T-helper 22 cell (primary cell): Measurements from ENCODE around the gene MED15.
"Not testable (repeated sequence)": the region's sequence is repeated elsewhere in the genome, so short reads cannot be mapped to it uniquely, and the experiment has no call there.

Source experiments
- DNase-seq: peaks from one replicate; pipeline ENCODE4 v3.0.0-alpha.2; 2020; ENCODE audit warnings: low read depth

The MED15 gene

DNA sequence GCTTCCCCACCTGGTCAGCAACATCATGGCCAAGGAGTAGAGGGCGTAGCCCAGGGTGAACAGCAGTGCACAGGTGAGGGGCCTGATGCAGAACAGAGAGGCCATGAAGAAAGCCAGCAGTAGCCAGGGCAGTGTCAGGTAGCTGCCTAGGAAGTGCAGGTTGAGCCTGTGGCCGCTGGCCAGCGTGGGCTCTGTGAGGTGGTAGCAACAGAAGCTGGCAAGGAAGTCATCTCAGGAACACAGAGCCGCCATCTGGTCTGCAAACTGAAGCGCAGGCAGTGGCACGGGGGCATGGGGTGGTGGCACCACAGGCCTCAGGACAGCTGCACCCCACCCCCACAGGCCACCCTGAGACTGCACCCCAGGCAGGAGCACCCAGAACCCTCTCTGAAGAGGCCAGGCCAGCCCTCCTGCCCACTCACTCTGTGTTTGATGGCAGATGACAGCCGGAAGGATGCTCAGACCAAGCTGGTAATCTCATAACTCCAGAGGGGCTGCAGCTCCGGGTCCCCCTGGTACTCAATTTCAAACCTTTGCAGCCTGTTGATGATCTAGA, 95.3 kb downstream of the MED15 start:
- no peak for DNase-seq

DNA sequence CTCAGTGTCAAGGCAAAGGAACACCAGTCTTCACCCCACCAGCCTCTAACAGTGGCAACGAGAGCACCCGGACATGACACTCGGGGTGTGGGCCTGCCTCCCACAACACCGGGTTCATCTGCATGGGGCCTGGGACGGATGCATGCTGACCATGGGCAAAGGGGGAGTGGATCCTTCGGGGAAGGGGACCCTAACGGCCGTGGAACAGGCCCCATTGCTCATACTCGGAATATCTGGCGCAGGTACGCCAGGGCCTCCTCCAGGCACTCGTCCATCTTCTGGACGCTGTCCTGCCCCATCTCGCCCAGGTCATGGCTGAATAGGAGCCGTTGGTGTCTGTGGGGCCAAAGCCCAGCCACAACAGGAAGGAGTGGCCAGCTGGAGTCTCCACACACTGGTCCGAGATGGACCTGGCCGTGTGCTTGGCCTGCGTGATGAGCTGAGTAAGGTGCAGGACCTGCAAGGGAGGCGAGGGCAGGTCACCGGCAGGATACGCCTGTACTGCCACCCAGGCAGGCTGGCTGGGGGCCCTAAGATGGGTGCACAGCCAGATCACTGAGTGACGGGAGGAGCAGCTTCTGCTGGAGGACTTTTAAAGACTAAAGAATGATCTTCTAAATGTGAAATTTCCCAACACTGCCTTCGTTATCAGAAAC, 96.8 kb downstream of the MED15 start:
- no peak for DNase-seq

DNA sequence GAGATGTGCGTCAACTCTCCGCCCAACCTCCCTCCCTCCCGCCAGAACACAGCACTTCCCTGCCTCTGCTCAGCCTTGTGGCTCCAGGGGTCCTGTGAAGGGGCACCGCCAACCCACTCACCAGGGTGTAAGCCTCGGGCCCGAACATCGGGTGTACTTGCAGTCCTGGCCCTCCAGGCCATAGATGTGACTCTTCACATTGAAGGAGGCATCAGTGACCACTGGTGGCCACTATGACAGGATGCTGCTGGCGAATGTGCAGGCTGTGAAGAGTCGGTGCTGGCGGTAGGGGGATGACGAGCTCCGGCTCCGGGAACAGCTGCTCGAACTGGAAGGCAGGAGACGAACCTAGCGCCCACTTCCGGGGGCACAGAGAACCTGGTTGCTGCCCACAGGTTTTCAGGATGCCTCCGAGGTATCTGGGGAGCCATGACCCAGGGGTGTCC, 97.4 kb downstream of the MED15 start:
- no peak for DNase-seq

DNA sequence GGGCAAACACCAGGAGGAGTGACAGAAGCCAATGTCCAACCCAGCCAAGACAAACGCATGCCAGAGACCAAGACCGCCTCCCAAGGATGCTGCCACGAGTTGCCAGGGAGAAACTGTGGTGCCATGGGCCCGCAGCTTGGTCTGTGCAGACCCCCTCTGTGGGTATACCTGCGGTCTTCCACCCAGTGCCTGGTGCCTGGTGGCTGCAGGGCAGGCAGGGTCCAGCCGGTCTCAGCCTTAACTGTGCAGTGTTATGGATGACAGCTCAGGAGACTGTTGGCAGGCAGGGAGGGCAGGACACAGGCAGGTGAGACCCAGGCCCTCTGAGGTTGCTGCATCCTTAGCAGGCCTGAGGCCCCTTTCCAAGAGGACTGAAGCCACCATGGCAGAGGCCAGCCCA, 97.9 kb downstream of the MED15 start:
- DNase-seq, result no peak

DNA sequence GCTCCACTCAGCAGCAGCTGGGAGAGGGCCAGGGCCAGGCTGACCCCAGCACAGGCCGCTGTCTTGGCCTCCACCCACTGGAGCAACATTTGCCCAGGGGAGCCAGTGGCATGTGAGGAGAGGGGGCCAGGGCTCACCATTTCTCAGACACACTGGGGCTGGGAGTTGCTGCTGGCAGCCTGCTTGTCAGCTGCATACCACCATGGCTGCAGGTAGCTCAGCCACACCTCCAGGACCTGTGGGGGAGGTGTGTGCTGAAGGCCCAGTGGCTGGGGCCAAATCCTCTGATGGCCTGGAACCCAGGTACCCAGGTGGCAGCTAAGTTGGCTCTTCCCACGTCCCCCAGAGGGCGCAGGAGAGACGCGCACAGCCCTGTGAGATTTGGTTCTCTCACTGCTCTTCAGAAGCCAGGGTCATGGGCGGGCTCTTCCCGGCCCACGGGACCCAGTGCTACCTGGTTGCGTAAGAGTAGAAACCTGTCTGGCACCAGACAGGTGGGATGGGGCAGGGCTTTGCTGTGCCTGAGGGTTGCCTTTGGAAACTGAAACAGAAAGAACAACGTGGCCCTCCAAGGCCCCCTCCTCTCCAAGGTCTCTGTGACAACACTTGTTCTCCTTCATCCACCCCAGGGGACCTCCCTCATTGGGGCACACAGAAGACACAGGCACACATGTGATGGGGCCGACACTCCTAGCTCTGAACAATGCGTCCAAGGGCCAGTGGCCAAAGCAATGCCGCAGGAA, 98.8 kb downstream of the MED15 start:
- DNase-seq, result peak; percentile 38

DNA sequence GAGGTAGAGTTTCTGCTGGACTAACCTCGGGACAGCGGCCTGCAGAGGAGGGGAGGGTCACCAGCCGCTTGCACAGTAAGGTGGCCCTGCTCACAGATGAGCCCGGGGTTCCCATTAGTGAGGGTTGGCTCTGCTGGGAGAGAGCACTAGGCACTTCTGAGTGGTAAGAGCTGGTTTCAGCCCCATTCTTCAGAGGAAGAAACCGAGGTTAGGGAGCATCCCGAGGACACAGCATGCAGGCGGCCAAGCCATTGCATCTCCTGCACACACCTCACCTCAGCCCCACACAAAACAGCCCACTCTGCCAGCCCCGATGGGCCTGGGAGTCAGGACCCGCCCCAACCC, 99.3 kb downstream of the MED15 start:
- DNase-seq, result no peak

DNA sequence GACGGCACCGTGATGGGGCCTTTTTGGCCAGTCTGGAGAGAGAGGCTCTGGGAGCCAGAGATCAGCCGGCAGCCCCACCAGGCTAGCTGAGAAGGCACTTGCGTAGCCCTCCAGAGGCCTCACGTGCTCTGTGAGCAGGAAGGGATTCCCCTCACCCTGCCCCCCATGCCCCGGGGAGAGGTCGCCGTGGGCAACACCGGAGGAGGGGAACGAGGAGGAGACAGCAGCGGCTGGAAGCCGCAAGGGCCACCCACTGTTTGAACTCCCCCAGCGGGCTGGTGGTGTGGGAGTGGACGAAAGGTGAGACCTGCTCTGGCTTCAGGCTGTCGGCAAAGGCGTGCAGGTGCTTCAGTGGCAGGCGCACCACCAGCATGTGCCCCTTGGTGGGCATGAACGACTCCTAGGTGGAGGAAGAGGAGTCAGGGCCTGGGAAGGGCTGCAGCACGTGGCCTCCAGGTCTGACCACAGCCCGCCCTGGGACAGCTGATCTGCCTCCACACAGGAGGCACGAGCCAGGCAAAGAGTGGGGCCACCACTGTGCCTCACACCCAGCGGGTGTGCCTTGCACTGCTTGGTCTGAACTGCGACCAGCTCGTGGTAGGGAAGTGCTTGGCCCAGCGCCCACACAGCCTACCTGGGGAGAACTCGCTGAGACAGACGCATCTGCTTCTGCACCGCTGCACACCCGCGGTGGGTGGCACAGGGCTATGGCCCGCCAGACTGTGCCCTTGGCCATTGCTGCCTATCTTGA, 99.9 kb downstream of the MED15 start:
- no peak for DNase-seq

DNA sequence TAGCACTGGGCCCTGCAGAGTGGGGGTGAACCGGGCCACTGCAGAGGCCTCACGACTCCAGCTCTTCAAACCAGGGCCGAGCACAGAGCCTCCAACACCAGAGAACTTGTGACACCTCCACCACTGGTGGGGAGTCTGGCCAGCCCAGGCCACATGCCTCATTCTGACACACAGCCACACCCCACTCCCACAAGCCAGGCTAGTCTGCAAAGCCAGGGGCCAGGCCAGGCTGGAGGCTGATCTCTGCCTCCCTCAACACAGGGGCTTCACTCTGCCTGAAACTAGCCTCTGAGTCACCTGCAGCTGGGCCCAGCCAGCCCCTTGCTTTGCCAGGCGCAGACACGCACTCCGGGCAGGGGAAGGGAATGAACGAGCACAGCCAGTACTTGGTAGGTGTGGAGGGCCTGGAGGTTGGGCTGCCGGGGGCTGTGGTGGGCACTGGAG, 102.9 kb downstream of the MED15 start:
- DNase-seq, result no peak

DNA sequence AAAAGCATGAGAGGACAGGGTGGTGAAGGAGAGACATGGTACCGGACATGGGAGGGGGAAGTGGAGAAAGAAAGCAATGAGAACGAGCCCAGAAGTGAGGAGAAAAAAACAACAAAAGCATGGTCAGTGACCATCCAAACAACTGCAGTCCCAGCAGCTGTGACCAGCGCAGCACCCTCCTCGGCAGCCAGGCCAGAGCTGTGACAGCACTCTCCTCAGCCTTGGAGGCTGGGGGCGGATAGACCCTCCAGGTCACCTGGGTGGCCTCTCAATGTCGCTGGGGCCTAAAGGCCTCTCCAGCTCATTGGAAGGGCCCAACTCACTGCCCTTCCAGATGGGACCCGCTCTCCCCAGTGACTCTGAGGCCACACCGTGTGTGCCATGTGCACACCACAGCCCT, 103.3 kb downstream of the MED15 start:
- no peak for DNase-seq

DNA sequence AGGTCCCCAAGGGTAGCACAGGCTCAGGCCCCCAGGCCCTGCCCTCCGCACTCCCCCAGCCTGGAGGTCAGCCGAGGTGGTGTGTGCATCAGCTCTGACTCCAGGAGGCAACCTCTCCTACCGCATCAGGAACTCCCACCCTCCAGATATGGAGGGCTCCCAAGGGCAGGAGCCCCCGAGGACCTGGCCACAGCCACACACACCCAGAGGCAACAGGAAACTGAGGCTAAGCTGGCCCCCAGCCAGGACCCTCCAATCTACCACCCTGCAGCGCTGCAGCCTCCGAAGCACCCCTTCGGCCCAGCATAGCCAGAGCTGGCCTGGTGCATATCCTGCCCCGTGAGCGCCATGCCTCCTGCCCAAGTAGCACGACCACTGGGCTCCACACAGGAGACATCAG, 104.0 kb downstream of the MED15 start:
- DNase-seq, result no peak

DNA sequence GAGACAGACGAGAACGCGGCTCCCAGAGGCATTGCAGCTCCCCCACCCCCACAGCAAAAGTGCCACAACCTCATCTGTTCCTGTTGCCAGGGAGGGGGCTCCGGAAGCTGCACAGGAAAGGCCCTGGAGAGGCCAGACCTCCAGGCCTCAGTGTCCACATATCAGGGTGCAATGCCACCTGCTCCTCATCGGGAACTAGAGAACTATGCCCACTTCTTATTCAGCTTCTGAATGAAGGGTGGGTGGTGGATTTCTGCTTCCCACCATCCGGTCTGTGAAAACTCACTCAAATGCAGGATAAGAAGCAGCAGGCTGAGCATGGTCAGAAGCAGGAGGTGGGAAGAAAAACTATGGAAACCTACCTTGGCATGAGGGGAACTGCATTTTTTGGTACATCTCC, 105.9 kb downstream of the MED15 start:
- no peak for DNase-seq

DNA sequence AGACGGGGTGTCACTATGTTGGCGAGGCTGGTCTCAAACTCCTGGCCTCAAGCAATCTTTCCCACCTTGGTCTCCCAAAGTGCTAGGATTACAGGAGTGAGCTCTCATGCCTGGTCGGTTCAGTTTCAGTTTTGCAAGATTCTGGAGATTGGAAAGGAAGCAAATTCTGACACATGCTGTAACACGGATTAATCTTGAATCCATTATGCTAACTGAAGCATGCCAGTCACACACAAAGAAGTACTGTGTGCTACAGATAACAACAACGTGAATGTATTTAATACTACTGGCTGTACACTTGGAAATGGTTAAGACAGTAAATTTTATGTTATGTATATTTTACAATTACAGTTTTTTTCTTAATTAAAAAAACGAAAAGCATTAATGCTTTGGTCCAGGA, 107.6 kb downstream of the MED15 start:
- no peak for DNase-seq

DNA sequence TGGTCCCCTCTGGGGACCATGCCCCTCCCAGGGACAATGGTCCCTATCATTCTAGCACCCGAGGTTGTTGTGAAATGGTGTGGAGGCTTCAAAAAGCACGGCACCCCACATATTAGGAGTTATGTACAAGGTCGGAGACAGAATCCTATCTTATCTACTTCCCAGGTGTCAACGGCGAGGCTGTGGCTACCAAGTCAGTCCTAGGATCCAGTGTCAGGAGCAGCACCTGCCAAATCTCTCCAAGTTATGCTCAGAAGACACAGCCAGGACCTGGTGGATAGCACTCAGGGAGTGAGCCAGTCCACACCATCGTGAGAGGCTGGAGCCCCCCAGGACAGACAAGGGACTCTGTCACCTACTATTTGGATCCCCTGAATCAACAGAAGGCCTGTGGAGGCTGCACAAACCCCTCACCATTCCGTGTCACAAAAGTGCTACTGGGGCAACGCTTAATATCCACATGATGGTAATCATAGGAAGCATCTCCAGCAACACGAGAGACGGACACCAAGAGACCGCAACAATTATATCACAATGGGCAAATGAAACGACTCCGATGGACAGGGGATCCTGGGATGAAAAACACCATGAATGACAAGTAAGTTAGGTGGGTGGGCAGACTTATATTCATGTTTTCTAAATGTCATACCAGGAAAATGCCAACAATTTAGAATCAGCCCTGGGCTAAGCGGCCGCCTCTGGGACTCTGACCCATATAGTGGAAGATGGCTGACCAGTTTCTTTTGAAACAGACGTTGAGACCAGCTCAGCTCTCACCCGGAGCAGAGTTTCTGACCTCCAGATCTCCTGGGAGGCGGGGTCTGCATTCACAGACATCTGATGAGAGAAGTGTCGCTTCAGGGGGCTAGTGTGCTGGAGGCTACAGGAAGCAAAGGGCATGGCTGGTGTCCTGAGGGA, 108.4 kb downstream of the MED15 start:
- DNase-seq, result no peak

DNA sequence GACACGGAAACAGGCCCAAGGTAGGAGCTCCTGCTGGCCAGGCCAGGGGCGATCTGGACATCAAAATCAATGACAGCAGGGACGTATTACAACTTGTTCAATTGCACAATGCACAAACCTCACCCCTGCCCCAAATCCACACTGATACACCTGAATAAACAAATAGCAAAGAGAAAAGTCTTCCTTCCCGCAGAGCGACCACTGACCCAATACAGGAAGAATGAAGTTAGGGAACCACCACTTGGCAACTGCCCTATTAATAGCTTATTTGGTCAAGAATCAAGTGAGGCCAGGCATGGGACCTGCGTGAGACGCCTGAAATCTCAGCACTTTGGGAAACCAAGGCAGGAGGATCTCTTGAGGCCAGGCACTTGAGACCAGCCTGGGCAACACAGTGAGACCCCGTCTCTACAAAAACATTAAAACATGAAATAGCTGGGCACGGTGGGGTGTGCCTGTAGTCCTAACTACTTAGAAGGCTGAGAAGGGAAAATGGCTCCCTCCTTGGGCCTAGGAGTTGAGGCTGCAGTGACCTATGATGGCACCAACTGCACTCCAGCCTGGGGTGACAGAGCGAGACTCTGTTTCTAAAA, 109.1 kb downstream of the MED15 start:
- no peak for DNase-seq

DNA sequence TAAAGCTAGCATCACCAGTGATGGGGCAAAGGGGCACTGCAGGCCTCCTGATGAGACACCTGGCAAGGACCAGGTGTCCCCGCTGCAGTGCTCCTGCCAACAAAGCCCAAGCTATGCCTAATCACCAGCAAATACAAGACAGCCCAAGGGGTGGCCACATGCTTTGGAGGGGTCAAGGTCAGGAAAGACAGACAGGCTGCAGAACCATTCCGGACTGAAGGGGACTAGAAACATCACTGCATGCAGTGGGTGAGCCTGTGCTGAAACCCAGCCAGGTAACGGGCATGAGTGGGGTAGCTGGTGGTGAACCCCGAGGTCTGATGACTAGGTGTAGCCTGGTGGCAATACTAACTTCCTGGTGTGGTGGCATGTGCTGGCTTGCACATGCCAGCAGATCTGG, 111.1 kb downstream of the MED15 start:
- DNase-seq, result no peak

DNA sequence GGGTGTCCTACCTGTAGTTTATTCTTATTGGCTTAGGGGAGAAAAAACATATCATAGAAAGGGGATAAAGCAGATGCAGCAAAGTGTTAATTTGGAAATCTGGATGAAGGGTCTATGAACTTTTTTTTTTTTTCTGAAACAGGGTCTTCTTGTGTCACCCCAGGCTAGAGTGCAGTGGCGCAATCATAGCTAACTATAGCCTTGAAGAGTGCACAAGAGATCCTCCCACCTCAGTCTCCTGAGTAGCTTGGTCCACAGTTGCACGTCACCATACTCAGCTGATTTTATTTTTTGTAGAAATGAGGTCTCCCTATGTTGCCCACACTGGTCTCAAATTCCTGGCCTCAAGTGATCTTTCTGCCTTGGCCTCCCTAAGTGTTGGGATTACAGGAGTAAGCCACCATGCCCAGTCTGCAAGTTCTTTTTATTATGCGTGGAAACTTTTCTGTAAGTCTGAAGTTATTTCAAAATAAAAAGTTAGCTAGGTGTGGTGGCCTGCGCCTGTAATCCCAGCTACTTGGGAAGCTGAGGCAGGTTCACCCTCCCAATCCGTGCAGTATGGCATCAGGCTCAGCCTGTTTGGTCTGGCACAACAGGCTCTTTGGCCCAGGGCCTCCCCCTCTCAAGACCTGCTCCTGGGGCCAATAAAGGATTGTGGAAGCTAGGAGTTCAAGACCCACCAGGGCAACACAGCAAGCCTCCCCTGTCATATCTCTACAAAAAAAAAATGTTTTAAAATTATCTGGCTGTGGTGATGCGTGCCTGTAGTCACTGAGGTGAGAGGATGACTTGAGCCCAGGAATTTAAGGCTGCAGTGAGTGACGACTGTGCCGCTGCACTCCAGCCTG, 111.9 kb downstream of the MED15 start:
- DNase-seq, result no peak

DNA sequence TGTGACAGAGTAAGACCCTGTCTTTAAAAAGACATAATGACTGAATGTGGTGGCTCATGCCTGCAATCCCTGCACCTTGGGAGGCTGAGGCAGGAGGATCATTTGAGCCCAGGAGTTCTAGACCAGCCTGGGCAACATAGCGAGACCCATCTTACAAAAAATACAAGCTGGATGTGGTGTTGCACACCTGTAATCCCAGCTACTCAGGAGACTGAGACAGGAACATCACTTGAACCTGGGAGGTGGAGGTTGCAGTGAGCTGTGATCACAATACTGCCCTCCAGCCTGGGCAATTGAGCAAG, 112.4 kb downstream of the MED15 start:
- DNase-seq, result not testable (repeated sequence)

DNA sequence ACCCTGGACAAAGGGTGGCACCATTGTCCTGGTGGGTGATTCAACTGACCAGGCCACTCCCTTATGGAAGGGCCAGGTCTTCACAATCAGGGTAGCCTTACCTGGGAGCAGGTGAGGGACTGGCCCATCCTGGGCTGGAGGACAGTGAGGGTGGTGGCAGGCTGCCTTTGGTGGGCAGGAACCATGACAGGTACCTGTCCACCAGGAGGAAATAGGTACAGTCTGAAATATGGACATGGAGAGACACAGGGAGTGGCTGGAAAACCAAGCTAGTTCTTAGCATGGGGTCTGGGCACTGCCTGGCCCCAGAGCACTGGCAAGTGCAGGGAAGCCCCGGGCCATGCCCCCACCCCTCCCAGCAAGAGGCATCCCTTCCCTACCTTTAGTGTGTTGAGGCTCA, 113.8 kb downstream of the MED15 start:
- no peak for DNase-seq

DNA sequence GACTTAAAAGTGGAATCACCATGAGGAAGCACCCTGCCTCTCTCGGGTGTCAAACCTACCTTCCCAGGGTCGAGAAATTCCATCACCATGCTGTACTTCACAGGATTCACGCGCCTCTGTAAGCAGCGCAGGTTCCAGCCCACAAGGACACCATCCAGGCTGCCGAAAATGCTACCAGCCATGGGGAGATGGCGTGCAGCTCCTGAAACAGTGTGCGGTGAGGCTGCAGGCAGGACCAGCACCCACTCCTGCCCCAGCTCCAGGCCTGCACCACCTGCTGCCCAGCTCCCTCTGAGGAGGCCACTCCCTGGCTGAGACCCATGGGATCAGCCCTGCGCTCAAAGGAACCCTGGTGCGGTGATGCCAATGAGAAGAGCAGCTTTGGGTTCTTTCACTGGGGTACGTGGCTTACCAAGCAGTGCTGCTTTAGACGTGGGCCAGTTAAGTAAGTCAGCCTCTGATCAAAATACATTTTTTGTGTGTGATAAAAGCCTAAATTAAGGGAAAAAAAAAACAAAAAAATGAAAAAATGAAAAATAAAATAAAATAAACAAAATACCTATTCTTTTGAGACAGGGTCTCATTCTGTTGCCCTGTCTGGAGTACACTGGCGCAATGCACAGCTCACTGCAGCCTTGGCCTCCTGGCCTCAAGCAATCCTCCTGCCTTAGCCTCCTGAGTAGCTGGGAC, 115.4 kb downstream of the MED15 start:
- no peak for DNase-seq

DNA sequence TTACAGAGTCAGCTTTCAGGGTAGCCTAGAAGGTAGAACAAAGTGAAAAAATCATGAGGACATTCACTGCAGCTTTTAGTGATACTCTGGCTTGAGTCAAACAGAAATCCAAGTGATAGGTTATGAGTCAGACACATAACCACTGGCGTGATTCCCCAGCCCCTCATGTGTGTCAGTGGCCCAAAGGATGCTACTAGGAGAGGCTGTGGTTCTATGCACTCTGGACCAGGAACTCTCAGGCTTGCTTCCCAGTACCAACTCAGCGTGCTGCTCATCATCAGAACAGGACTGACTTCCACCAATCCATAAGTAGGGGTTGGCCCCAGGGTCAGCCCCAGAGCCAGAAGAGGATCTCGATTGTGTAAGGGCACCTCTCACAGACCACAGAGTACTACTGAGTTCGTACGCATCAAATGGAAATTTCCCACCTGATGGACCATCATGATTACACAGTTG, 116.8 kb downstream of the MED15 start:
- no peak for DNase-seq
